Measurements from ENCODE around the gene PTPRA. TPM values are rescaled to one million over a fixed set of nuclear protein-coding genes. Genes with fewer than 3 reads are reported as not detected.

Gene PTPRA
- total and polyA plus RNA-seq, 3 experiments from 2014 or later: 51.6 to 57.8 (median 56.9) TPM

DNA sequence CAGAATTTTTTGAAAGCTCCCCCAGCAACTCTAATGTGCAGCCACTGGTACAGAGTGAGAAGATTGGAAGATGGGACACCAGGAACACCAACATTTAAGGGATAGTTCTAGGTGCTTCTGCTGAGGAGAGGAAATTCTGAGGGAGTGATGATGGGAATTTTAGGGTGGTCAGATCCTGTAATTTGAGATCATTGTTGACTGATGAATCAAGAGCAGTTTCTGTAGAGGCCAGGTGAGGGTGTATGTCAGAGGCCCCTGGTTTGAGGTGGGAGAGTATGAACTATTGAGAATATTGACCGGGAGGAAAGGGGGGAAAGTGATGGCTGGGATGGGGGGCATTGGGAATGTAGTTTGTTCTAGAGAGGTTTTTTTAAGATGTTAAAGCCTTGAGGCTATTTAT is 47.2 kb downstream of the PTPRA start:
- DNase-seq: no peak
- Mint-ChIP-seq H3K27me3 (no peaks in the 10 kb centered on the region), H3K27ac (peak overlapping the region in 4 of 8 donors; percentile 9 to 72 (median 59)), H3K4me1 (peaks cover 29 to 38% (median 36%) of the 10 kb centered on the region in 3 donors), H3K9me3 (no peaks in the 10 kb centered on the region), H3K4me3 (no peak overlapping the region), H3K36me3 (peaks cover 0 to 41% (median 17%) of the 10 kb centered on the region in 3 donors)
- Histone ChIP-seq H3K9me3 (ENCODE audit: low read length) (no peaks in the 10 kb centered on the region), H3K27me3 (ENCODE audit: insufficient read depth, low read length, poor library complexity, severe bottlenecking) (no peaks in the 10 kb centered on the region), H3K4me1 (ENCODE audit: insufficient read depth, low read length) (no peaks in the 10 kb centered on the region), H3K27ac (ENCODE audit: low read depth, low read length) (no peak overlapping the region), H3K36me3 (ENCODE audit: insufficient read depth, low read length) (peaks cover 5% of the 10 kb centered on the region), H3K4me3 (ENCODE audit: low read length) (no peak overlapping the region)
- ChIA-PET POLR2A (no interaction called here), CTCF (no interaction called here)

DNA sequence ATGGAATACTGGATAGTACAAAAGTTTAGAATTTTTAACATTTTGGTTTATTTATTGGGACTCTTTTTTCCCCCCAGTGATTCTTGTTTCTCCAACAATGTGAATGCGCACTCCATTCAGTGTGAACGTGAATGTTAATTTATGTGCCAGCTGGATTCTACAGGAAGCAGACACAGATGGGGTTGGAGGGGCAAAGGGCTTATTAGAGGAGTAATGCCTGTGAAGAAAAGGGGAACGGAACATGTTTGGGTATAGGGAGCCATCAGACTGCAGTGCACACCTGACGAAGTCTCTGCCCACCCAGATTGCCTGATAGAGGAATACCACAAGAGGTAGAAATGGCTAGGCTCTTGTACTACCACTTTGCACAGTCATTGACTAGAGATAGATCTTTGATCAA is 48.2 kb downstream of the PTPRA start:
- H3K27ac Mint-ChIP-seq: no peak overlapping the region
- H3K36me3 Mint-ChIP-seq: peaks cover 0 to 47% (median 22%) of the 10 kb centered on the region in 3 donors
- ChIA-PET CTCF (no interaction called here), POLR2A (no interaction called here)
- DNase-seq: no peak
- no peak overlapping the region for H3K27ac ChIP-seq (ENCODE audit: low read depth, low read length)
- peaks cover 5% of the 10 kb centered on the region for H3K36me3 ChIP-seq (ENCODE audit: insufficient read depth, low read length)
- no peaks in the 10 kb centered on the region for H3K9me3 Mint-ChIP-seq
- no peaks in the 10 kb centered on the region for H3K4me1 ChIP-seq (ENCODE audit: insufficient read depth, low read length)
- H3K4me3 Mint-ChIP-seq: no peak overlapping the region
- peaks cover 30 to 38% (median 37%) of the 10 kb centered on the region in 3 donors for H3K4me1 Mint-ChIP-seq
- no peaks in the 10 kb centered on the region for H3K27me3 ChIP-seq (ENCODE audit: insufficient read depth, low read length, poor library complexity, severe bottlenecking)
- H3K9me3 ChIP-seq (ENCODE audit: low read length): no peaks in the 10 kb centered on the region
- no peaks in the 10 kb centered on the region for H3K27me3 Mint-ChIP-seq
- no peak overlapping the region for H3K4me3 ChIP-seq (ENCODE audit: low read length)

DNA sequence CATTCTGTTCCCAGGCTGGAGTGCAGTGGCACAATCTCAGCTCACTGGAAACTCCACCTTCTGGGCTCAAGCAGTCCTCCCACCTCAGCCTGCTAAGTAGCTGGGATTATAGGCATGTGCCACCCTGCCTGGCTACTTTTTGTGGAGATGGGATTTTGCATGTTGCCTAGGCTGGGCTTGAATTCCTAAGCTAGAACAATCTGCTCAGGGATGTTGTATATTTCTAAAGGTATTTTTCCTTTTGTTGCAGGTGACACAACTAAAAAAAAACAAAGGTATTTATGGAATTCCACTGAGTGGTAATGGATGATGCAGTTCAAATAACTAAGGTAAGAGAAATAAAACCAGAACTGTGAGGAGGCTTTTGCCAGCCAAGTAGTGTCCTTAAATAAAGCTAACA is 49.7 kb downstream of the PTPRA start:
- Histone ChIP-seq H3K27me3 (ENCODE audit: insufficient read depth, low read length, poor library complexity, severe bottlenecking) (no peaks in the 10 kb centered on the region), H3K9me3 (ENCODE audit: low read length) (no peaks in the 10 kb centered on the region), H3K36me3 (ENCODE audit: insufficient read depth, low read length) (peaks cover 5% of the 10 kb centered on the region), H3K4me3 (ENCODE audit: low read length) (no peak overlapping the region), H3K4me1 (ENCODE audit: insufficient read depth, low read length) (no peaks in the 10 kb centered on the region), H3K27ac (ENCODE audit: low read depth, low read length) (no peak overlapping the region)
- H3K9me3 Mint-ChIP-seq: no peaks in the 10 kb centered on the region
- no peak overlapping the region for H3K4me3 Mint-ChIP-seq
- no peak for DNase-seq
- H3K27ac Mint-ChIP-seq: no peak overlapping the region
- H3K36me3 Mint-ChIP-seq: peaks cover 0 to 50% (median 21%) of the 10 kb centered on the region in 3 donors
- ChIA-PET CTCF (interaction anchor here (0.6 to 1.2 kb wide), 2 partner anchors 25 to 131 kb away, joined by 3 read pairs; no protein-coding TSS in a partner anchor), POLR2A (no interaction called here)
- peaks cover 26 to 36% (median 32%) of the 10 kb centered on the region in 3 donors for H3K4me1 Mint-ChIP-seq
- H3K27me3 Mint-ChIP-seq: no peaks in the 10 kb centered on the region

DNA sequence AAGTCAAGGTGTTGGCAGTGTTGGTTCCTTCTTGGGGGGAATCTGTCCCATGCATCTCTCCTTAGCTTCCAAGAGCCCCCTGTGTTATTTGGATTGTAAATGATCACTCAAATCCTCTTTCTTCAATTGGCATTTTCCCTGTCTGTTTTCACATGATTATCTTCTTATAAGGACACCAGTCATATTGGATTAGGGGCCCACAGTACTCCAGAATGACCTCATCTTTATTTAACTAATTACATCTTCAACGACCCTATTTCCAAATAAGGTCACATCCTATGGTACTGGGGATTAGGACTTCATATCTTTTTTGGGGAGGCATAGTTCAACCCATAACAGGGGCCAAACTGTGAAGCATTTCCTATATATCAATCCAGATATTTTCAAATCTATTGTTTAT is 57.3 kb downstream of the PTPRA start:
- Mint-ChIP-seq H3K4me1 (peaks cover 8 to 11% (median 10%) of the 10 kb centered on the region in 3 donors), H3K27ac (no peak overlapping the region), H3K9me3 (no peaks in the 10 kb centered on the region), H3K27me3 (no peaks in the 10 kb centered on the region), H3K36me3 (peaks cover 4 to 29% (median 8%) of the 10 kb centered on the region in 3 donors), H3K4me3 (no peak overlapping the region)
- Histone ChIP-seq H3K4me3 (ENCODE audit: low read length) (no peak overlapping the region), H3K27ac (ENCODE audit: low read depth, low read length) (no peak overlapping the region), H3K9me3 (ENCODE audit: low read length) (no peaks in the 10 kb centered on the region), H3K27me3 (ENCODE audit: insufficient read depth, low read length, poor library complexity, severe bottlenecking) (no peaks in the 10 kb centered on the region), H3K36me3 (ENCODE audit: insufficient read depth, low read length) (peaks cover 4% of the 10 kb centered on the region), H3K4me1 (ENCODE audit: insufficient read depth, low read length) (no peaks in the 10 kb centered on the region)
- ChIA-PET POLR2A (no interaction called here), CTCF (no interaction called here)
- no peak for DNase-seq

DNA sequence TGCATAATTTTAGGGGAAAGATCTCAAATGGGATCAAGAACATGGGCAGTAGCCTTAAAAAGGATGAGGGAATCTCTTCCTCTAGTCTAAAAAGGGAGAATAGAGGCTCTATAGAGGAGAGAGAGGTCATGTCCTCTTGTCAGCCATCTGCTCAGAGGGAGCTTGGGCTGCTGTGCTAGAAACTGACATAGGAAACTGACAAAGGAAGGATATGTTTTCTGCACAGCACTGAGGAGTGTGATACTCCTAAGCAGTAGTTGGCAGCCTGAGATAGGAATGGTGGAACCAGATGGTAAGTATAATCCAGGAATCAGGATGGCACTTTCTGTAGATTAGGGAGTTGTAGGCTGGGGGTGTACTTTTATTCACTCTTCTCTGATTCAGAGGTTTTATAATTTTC is 59.2 kb downstream of the PTPRA start:
- H3K27me3 ChIP-seq (ENCODE audit: insufficient read depth, low read length, poor library complexity, severe bottlenecking): no peaks in the 10 kb centered on the region
- peaks cover 5 to 11% (median 7%) of the 10 kb centered on the region in 3 donors for H3K4me1 Mint-ChIP-seq
- DNase-seq: no peak
- H3K36me3 Mint-ChIP-seq: peaks cover 0 to 20% (median 4%) of the 10 kb centered on the region in 3 donors
- H3K36me3 ChIP-seq (ENCODE audit: insufficient read depth, low read length): peaks cover 4% of the 10 kb centered on the region
- no peaks in the 10 kb centered on the region for H3K27me3 Mint-ChIP-seq
- no peaks in the 10 kb centered on the region for H3K9me3 ChIP-seq (ENCODE audit: low read length)
- H3K27ac Mint-ChIP-seq: no peak overlapping the region
- ChIA-PET POLR2A (no interaction called here), CTCF (no interaction called here)
- H3K9me3 Mint-ChIP-seq: no peaks in the 10 kb centered on the region
- no peaks in the 10 kb centered on the region for H3K4me1 ChIP-seq (ENCODE audit: insufficient read depth, low read length)
- H3K27ac ChIP-seq (ENCODE audit: low read depth, low read length): no peak overlapping the region
- H3K4me3 ChIP-seq (ENCODE audit: low read length): no peak overlapping the region
- H3K4me3 Mint-ChIP-seq: no peak overlapping the region

DNA sequence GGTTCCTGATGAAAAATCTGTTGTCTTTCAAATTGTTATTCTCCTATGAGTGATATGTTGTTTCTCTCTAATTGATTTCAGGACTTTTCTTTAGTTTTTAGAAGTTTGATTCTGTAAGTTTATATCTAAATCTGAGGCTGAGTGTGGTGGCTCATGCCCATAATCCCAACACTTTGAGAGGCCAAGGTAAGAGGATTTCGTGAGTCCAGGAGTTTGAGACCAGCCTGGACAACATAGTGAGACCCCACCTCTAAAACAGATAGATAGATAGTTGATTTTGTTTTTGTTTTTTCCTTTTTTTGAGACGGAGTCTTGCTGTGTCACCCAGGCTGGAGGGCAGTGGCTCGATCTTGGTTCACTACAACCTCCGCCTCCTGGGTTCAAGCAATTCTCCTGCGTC is 64.6 kb downstream of the PTPRA start:
- Histone ChIP-seq H3K27me3 (ENCODE audit: insufficient read depth, low read length, poor library complexity, severe bottlenecking) (no peaks in the 10 kb centered on the region), H3K4me3 (ENCODE audit: low read length) (no peak overlapping the region), H3K36me3 (ENCODE audit: insufficient read depth, low read length) (no peaks in the 10 kb centered on the region), H3K27ac (ENCODE audit: low read depth, low read length) (no peak overlapping the region), H3K9me3 (ENCODE audit: low read length) (no peaks in the 10 kb centered on the region), H3K4me1 (ENCODE audit: insufficient read depth, low read length) (peaks cover 8% of the 10 kb centered on the region)
- Mint-ChIP-seq H3K27me3 (no peaks in the 10 kb centered on the region), H3K4me1 (peaks cover 30 to 42% (median 36%) of the 10 kb centered on the region in 3 donors), H3K9me3 (no peaks in the 10 kb centered on the region), H3K4me3 (no peak overlapping the region), H3K36me3 (peaks cover 2 to 29% (median 4%) of the 10 kb centered on the region in 3 donors), H3K27ac (peak overlapping the region in 1 of 8 donors; percentile 26)
- POLR2A ChIA-PET: no interaction called here
- CTCF ChIA-PET: no interaction called here
- DNase-seq: no peak

DNA sequence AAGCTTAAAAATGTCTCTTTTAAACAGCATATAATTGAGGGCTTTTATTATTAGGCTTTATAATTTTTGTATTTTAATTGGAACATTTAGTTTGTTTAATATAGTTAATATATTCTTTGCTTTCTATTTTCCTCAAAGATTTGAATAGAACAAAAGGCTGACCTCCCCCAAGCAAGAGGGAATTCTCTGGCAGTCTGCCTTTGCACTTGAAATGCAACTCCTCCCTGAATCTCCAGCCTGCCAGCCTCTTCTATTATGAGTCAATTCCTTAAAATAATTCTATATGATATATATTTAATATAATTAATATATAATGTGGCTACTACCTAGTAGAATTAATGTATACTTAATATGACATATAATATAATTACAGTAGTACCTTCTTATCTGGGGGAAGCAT is 69.2 kb downstream of the PTPRA start:
- H3K4me1 Mint-ChIP-seq: peaks cover 37 to 57% (median 57%) of the 10 kb centered on the region in 3 donors
- Histone ChIP-seq H3K9me3 (ENCODE audit: low read length) (no peaks in the 10 kb centered on the region), H3K36me3 (ENCODE audit: insufficient read depth, low read length) (no peaks in the 10 kb centered on the region), H3K4me3 (ENCODE audit: low read length) (no peak overlapping the region), H3K27ac (ENCODE audit: low read depth, low read length) (no peak overlapping the region), H3K4me1 (ENCODE audit: insufficient read depth, low read length) (peaks cover 8% of the 10 kb centered on the region), H3K27me3 (ENCODE audit: insufficient read depth, low read length, poor library complexity, severe bottlenecking) (no peaks in the 10 kb centered on the region)
- no peaks in the 10 kb centered on the region for H3K9me3 Mint-ChIP-seq
- H3K36me3 Mint-ChIP-seq: peaks cover 0 to 38% (median 4%) of the 10 kb centered on the region in 3 donors
- ChIA-PET CTCF (no interaction called here), POLR2A (interaction anchor here (0.6 kb wide), 1 partner anchor 86 kb away, joined by 3 read pairs; no protein-coding TSS in a partner anchor)
- H3K27me3 Mint-ChIP-seq: no peaks in the 10 kb centered on the region
- peak overlapping the region in 1 of 8 donors; percentile 29 for H3K27ac Mint-ChIP-seq
- H3K4me3 Mint-ChIP-seq: no peak overlapping the region
- no peak for DNase-seq

DNA sequence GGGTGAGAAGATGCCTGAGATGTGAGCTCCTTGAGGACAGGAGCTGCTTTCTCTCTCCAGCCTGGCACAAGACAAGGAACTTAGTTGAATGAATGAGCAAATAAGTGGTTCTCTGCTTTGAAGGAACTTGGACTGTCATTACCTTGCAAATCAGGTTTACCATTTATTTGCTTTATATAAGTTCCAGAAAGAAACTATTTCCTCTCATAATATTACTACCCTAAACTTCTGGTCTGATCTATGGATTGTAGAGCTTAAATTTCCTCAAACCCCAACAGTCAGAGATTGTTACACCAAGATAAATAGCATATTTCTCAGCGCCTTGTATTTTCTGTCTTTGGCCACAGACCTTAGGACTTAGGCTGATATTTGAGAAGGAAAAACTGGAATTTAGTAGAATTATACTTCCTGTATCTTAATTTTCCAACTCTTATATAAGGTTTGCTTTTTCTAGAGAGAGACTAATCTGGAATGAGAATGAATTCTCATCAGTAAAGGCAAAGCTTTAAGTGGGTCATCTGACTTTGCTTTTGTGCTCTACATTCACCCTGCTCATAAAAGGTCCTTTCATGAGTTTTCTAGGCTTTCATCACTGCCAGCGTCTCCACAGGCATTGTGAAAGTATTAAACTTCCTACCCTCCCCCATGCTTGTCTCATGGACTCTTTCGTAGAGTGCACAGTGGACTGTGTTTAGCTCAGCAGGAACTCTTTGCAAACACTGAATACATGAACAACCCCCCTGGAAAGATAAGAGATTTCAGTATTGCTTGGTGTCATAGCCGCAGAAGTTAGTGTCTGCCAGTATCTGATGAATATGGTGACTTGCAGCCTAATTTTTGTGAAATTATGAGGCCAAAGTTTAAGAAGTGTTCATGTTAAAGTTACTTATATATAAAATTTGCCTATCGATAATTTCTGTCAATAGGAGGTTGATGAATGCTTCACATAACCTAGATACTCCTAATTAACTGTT is 74.0 kb downstream of the PTPRA start:
- Histone ChIP-seq H3K4me1 (ENCODE audit: insufficient read depth, low read length) (no peaks in the 10 kb centered on the region), H3K36me3 (ENCODE audit: insufficient read depth, low read length) (no peaks in the 10 kb centered on the region), H3K9me3 (ENCODE audit: low read length) (no peaks in the 10 kb centered on the region), H3K4me3 (ENCODE audit: low read length) (no peak overlapping the region), H3K27me3 (ENCODE audit: insufficient read depth, low read length, poor library complexity, severe bottlenecking) (no peaks in the 10 kb centered on the region), H3K27ac (ENCODE audit: low read depth, low read length) (no peak overlapping the region)
- Mint-ChIP-seq H3K4me3 (no peak overlapping the region), H3K27ac (peak overlapping the region in 5 of 8 donors; percentile 14 to 78 (median 36)), H3K9me3 (no peaks in the 10 kb centered on the region), H3K4me1 (peaks cover 15 to 31% (median 25%) of the 10 kb centered on the region in 3 donors), H3K36me3 (peaks cover 0 to 45% (median 8%) of the 10 kb centered on the region in 3 donors), H3K27me3 (no peaks in the 10 kb centered on the region)
- ChIA-PET CTCF (interaction anchor here (1.1 kb wide), 1 partner anchor 24 kb away, joined by 3 read pairs; no protein-coding TSS in a partner anchor), POLR2A (no interaction called here)
- no peak for DNase-seq

All from CD8-positive, alpha-beta memory T cell (primary cell).